ENCODE results near the gene NMNAT3. TPM values are rescaled to one million over a fixed set of nuclear protein-coding genes. Genes with fewer than 3 reads are reported as not detected.

The NMNAT3 gene
- total RNA-seq, 2 donors from 2014 or later: 4.3 to 4.9 TPM

DNA sequence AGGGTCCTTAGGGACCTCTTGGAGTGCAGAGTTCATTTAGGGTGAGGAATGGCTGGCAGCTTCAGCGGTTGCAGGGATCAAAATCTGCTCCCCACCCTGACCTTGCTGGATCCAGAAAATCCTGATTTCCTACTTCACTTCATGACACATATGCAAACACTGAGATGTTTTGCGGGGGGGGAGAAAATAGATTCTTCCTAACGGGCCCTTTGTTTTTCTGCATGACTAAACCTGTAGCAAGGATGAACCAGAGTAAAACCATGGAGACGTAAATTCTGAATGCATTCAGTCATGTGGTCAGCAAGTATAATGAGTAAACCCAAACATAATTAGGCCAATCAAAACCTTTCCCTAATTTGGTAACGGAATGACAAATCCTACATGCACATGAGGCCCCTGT lies 118.2 kb downstream of the NMNAT3 start:
- intact Hi-C loops (cut with DNase I): no loop called here

DNA sequence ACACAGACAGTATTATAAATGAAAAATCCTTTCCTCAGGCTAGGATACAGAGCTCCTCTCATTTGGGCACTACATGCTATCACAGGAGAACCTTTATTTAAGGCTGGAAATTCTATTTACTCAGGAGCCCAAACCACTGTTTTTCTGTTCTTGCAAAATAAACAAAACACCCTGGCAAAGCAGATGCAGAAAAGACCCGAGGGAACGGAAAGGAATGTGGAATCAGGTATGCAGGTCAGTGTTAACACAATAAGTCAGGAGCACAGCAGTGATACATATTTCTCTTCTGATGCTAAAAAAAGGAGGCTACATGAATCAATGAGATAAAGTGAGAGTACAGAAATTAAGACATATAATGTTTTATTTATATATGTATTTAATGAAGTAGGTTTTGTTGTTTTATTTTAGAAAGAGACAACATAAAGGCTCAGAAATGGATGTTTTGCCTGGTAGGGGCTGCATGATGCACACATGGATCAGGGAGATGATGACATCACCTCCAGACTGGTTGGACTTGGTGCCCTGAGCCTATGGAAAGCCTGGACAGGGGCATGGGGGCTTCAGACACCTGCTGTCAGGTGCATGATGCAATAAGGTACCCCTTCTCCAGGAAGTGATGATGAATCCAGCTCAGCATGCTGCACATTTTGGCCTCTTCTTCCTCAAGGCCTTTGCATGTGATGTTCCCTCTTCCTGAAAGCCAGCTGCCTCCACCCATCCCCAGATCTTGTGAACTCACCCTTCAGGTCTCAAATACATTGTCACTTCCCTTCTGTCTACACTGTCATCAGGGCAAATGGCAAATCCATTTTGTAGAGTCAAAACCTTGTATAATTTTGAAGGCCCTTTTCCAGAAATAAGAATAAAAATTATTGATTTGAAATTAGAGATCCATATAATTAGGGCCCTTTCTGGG lies 119.2 kb downstream of the NMNAT3 start:
- DNase-seq (ENCODE audit: low spot score): no peak
- intact Hi-C loops (cut with DNase I): no loop called here

More for the DNA sequence above, 118.2 kb downstream of the NMNAT3 start:
- no peak for DNase-seq (ENCODE audit: low spot score)

DNA sequence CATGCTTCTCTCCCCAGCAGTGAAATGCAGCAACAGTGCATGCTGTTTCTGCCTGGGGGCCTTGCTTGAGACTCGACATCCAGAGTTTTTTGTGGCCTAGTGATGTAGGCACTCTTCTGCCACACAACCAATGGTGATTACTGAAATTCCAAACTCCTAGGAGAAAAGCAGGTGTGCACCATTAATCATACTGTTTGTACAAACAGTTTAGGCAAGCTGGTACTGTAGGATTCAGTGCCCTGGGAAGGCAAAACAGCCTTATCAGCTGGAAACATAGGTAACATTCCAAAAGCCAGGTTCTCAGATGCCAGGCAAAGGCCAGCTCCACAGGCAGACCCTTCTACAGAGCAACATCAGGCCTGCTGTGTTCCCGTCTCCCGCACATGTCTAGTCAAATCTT lies 120.7 kb downstream of the NMNAT3 start:
- intact Hi-C loops (cut with DNase I): no loop called here
- no peak for DNase-seq (ENCODE audit: low spot score)

DNA sequence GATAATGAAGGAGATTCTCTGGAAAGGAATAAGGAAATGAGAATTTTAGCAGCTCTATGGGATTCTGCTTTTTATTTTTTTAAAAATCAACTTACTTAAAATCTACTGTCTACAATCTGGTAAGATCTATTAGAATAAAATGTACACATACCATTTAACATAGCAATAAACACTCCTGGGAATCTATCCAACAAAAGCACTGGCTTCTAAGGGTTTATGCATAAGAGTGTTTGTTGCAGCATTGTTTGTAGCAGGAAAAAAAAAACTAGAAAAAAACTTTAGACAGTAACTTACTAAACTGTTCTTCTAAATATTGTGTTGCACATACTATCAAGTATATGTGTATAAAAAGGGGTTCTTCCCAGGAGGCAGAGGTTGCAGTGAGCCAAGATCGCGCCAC lies 122.5 kb downstream of the NMNAT3 start:
- intact Hi-C loops (cut with DNase I): no loop called here
- no peak for DNase-seq (ENCODE audit: low spot score)

DNA sequence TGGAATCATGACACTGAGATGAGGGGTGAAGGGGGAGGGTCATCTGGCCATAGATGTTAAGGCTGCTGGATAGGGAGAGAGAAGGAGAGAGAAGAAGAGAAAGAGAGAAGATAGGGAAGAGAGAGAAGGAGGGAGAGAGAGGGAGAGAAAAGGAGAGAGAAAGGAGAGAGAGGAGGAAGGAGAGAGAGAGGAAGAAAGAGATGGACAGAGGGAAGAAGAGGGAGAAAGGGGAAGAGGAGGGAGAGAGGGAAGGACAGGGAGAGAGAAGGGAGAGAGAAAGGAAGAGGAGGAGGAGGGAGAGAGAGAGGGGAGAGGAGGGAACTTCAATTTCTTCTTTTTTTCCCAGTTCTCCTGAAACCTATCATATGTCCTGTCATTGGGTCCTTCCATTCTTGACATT lies 123.1 kb downstream of the NMNAT3 start:
- no peak for DNase-seq (ENCODE audit: low spot score)
- intact Hi-C loops (cut with DNase I): no loop called here

DNA sequence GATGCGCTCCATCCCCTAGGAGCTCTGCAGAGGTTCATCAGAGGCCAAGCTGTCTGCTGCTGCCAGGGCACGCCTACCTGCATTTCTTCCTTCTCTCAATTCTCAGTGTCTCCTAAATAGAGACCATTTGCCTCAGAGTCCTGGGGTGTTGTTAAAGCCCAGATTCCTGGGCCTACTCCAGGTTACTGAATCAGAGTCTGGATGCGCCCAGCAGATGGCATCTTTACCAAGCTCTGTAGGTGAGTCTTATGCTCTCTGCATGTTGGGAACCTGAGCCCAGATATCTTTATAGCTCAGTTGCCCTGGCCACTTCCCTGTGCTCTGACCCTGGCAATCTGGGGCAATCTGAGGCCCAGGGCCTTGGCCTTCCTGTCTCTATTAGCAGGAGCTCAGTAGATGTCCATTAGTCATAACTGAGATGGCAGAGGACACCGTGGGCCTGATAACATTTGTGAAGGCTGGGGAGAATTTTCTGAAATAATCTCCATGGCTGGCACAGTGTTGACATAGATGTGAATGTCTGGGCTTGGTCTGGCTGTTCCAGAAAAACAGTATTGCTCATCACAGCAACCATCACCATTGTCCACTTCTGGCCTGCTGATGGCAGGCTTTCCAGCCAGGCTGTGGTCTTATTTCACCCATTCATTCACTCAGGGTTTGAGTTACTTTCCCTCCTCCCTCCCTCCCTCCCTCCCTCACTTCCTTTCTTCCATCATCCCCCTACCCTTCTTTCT lies 125.0 kb downstream of the NMNAT3 start:
- no peak for DNase-seq (ENCODE audit: low spot score)
- intact Hi-C loops (cut with DNase I): no loop called here

DNA sequence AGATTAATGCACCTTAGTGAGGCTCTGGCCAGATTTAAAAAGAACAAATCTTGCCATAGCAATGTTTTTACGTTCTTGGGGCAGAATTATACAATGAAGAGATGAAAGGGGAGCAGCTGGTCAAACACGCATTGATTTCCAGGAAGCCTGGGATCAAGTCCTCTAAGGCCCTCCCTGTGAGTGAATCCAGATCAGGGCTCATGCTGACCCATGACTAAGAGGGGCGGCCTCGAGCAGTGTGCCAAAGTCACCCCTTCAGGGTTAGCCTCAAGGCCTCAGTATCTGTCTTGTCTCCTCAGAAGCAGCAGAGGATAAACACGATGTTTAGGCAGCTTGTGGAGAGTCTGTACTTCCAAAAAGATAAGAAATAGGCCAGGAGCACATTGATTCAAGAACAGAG lies 129.0 kb downstream of the NMNAT3 start:
- DNase-seq (ENCODE audit: low spot score): no peak
- intact Hi-C loops (cut with DNase I): no loop called here

DNA sequence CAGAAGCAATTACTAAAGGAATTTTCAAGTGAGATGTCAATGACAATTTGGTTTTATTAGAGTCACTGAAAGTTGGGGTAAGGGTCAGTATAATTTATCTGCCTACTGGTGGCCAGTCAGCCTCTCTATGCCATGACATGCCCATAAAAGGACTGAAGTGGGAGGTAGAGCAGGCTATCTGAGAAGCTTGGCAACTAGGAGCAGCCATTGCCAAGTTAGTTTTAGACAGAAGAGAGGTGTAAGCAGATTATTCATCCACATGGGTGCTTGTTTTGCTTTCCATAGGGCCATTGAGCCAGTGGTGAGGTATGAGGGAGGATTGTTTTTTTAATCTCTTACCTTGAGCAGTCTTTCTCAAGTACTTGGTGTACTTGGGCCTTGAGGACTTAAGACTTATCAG lies 130.1 kb downstream of the NMNAT3 start:
- DNase-seq (ENCODE audit: low spot score): no peak
- intact Hi-C loops (cut with DNase I): no loop called here

DNA sequence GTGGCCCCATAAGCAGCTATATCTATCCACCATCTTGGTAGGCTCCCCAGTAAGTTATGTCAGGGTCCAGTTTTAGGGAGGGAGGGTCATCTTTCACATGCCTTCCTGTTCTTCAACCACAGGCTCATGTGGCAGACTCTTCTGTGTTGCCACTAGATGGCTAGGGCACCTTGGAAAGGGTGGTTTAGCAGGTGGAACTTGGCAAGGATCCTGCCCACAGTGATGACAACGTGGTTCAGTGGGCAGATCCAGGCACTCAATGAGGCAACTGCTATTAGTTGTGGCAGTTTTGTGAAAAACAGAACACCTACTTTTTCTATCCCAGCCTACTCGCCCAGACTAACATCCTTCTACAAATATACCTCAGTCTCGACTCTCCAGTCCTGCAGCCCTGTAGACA lies 131.0 kb downstream of the NMNAT3 start:
- intact Hi-C loops (cut with DNase I): no loop called here
- DNase-seq (ENCODE audit: low spot score): no peak

DNA sequence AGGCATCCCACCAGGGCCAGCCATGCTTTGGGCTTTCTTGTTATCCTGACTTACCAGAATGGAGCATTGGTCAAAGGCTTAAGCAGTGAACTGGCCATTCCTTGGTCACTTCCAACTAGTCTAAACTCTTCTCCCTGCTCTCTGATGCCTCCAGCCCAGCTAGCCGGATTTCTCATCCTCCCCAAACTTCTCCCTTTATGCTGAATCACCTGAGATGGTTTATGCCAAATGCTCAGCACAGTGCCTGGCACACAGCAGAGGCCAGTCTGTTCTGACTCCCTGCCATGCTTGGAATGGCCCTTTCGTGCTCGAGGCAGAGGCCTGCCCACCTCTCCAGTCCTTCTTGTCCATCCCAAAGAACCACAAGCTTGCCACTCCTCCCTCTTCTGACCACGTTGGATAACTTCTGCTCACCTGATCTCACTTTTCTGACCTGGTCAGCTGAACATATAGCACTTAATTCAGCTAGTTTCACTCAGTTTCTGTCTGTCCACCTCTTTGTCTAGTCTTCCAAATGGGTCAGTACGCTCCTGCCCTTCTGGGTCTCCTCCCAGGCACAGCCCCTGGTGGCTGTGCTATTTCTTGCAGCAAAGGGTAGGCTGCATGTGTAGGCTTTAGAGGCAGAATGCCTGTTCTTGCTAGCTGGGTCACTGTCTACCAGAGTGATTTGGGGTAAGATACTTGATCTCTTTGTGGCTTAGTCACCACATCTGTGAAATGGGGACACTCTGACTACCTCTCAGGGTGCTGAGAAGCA lies 136.1 kb downstream of the NMNAT3 start:
- DNase-seq (ENCODE audit: low spot score): no peak
- intact Hi-C loops (cut with DNase I): no loop called here

DNA sequence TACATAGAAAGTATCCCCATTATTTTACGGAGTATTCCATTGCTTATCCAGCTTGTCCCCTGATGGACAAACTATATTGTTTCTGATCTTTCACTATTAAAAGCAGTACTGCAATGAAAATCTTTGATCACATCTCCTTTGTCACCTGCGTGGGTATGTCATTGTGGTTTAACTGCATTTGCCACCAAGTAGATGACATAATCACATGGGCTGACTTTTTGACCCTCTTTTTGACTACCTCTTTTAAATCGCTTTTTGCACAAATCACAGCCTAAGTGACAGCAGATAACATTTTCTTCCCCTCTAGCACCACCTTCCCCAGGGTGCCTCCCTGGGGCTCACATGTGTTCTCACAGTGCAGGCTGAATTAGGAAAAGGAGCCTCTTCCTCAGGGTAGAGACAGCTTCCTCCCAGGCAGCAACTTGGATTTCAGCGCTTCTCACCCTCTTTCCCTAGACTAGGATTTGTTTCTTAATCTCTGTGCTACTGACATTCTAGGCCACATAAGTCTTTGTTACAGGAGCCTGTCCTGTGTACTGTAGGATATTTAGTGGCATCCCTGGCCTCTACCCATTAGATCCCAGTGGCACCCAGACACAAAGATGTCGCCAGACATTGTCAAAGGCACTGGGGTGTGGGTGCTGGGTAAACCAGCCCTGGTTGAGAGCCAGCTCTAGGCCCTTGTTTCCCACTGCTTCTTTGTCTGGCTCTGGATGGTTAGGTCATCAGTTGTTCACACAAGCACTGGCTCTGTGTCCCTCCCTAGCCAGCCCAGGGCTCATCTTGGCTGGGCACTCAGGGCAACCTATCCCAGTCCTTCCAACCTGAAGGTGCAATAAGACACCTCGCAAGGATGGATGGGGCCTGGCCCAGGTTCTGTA lies 136.9 kb downstream of the NMNAT3 start:
- intact Hi-C loops (cut with DNase I): no loop called here
- DNase-seq (ENCODE audit: low spot score): no peak

DNA sequence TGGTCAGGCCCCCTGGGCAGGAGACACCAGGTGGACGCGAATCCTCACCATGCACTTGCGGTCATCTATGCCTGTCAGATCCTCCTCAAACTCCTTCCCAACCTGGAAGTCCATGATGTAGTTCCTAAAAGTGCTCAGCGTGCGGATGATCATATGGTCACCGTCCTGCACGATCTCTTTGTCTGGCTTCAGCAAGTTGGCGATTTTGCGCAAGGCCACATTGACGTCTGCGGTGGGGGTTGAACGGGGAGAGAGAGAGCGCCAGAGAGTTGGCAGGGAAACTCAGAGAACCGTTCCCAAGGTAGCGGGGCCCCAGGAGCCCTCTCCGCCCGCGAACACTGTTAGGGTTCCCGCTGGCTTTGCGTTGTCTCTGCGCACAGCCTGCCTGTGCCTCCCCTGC lies 139.0 kb downstream of the NMNAT3 start:
- intact Hi-C loops (cut with DNase I): no loop called here
- peak; percentile 87 for DNase-seq (ENCODE audit: low spot score)

DNA sequence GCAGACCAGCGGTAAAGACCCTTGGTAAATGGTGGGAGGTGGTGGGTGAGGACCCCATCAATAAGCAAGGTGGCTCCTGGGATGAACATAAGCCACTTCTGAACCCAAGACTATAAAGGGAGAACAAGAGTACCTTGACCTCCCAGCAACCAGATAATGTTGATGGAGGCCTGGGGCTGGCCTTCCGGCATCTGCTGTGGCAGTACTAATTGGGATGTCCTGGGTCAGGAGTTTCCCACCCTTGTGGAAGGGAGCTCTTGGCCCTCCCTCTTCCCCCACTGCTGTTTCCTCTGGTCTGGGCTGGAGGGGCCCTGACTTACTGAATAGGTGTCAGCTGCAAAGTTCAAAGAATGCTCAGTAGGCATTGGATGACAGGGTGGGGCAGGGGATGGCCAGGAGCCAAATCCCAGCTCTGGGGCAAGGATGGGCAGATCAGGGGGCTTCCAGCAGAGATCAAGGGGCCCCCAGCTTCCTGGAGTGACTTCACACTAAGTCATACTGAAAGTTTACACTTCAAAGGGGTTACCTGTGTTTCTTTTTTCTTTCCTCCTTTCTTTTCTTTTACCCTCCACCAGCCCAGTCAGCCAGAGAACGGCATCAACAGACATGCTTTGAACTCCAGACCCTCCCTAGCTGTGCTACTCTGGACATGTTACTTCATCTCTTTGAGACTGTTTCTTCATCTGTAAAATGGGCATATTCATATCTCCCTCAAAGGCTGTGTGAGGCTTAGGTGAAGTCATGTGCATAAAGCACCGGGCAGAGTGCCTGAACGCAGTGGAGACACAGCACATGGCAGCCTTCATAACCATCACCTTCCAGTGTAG lies 139.8 kb downstream of the NMNAT3 start:
- DNase-seq (ENCODE audit: low spot score): no peak
- intact Hi-C loops (cut with DNase I): no loop called here

DNA sequence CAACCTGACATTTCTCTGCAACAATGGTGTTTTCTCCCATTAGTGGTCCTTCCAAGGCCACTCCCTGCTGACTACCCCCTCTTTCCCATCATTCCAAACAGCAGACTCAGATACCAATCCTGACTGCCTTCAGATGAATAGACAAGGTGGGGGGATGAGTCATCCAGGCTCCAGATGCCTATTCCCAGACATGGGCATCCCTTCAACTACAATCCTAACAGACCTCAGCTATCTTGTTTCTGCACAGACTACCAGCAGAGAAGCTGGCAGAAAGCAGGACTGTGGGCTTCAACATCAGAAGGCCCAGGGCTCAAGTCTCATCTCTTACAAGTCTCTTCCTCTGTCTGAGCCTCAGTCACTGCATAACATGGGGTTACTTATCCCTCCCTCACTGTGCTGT lies 140.4 kb downstream of the NMNAT3 start:
- DNase-seq (ENCODE audit: low spot score): no peak
- intact Hi-C loops (cut with DNase I): no loop called here

DNA sequence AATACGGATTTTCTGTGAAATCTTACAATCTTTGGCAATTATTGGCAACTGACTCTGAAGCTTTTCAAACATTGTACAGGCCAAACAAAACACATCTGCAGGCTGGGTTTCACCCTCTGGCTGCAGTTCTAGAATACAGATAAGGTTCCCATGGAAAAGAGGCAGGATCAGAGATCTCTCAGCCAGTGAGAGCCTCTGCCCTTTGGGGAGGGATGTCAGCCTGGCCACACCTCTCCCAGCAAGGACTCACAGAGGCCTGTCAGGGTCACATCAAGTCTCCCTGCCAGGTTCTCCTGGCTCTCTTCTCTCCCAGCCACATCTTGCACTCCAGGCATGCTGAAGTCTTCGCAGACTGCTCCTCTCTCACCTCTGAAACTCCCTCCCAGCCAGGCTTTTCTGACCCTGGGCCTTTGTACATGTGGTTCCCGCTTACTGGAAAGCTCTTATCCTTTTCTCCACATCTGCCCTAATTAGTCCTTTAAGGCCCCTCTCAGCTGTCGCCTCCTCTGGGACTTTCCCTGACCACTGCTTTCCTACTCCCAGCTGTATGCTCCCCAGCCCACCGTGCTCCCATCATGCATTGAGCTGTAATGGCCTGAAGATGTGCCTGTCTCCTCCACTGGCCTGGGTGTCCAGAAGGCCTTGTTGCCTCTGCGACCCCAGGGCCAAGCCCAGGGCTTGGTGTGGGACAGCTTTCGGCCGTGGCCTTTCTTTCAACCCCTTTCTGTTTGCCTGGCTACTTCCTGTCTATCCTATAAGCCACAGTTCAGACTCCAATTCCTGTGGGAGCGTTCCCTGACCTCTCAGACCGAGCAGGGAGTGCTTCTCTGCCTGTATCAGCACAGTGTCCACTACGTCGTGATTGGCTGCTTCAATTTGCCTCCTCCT lies 142.5 kb downstream of the NMNAT3 start:
- intact Hi-C loops (cut with DNase I): no loop called here
- peak; percentile 91 for DNase-seq (ENCODE audit: low spot score)

DNA sequence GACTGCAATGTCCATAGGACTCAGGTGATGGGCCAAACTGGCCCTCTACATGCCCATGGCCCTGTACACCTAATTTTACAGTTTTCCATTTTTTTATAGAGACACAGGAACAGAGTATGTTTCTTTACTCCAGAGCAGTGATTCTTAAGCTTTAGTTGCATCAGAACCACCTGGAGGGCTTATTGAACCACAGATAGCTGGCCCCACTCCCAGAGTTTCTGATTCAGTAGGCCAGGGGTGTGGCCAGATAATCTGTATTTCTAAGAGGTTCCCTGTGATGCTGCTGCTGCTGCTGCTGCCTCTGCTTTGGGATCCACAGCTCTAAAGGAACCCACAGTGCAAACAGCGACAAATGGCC lies 143.3 kb downstream of the NMNAT3 start:
- DNase-seq (ENCODE audit: low spot score): no peak
- intact Hi-C loops (cut with DNase I): no loop called here

DNA sequence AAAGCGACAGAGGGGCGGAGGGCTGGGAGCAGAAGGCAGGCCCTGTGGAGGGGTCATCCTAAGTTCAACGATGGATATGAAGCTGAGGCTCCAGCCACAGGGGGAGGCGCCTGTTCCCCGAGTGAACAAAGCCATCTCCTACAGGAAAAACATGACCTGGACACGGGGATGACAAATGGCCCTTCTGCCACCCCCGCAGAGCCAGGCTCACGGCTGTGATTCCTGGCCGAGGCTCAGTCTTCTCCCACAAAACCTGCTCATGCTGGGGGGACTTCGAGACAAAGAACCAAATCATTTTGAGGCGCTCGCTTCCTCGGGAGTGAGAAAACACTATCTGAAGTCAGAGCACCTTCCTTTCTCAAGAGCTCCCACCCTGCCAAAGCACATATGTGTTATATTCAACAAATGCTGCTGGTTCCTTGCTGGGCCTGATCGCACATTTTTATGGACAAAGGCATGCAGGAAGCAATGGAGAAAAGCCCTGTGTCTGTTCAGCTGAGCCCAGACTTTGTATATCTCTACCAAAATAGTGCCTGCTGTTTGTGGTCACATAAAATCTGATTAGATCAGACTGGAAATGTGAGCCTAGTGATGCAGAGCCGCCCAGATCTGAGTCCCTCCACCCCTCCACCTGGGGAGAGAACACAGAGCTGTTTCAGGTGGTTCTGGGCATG lies 143.9 kb downstream of the NMNAT3 start:
- DNase-seq (ENCODE audit: low spot score): no peak
- intact Hi-C loops (cut with DNase I): no loop called here
